GM19463 (cell line): ENCODE data around the gene SMG7.

ENCODE experiments used
- ATAC-seq: cut with Tn5 transposase; IDR thresholded peaks from one replicate; pipeline ENCODE4 v1.9.1; 2021; ENCODE audit warnings: mild to moderate bottlenecking, moderate library complexity; ENCODE audit not compliant: unreplicated experiment

SMG7 gene

DNA sequence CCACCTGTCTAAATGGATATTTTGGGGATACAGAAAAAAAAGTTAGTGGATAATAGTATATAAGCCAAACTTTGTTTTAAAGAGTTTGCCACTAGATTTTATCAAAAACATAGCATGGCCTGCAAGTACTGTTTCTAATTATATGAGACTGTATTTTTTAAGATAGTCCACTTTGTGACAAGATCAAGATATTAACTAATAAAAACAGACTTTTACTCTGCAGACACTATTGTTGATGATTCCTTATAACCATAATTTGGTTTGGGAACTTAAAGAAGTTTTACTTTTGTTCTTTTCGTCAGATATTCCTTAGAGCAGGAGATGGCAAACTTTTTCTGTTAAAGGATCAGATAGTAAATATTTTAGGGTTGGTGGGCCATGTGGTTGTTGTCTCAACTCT is 36.4 kb downstream of the SMG7 start:
- ATAC-seq = no peak

DNA sequence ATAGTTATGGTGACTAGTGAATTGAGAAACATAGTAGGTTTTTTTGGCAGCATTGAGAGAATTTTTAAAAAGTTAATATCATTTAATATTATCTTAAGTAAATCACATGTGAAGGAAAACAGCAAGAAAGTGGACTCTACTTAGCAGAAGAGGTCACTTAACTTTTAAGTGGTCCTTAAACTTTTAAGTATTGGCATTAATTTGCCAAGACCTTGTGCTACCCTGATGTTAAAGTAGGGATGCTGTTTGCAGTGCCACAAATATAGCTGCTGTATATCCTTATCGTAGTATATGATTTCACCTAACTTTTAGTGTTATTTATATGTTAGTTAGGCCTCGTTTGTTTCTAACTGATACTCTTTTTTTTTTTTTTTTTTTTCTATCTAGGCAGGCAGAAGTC is 40.2 kb downstream of the SMG7 start:
- no peak for ATAC-seq

DNA sequence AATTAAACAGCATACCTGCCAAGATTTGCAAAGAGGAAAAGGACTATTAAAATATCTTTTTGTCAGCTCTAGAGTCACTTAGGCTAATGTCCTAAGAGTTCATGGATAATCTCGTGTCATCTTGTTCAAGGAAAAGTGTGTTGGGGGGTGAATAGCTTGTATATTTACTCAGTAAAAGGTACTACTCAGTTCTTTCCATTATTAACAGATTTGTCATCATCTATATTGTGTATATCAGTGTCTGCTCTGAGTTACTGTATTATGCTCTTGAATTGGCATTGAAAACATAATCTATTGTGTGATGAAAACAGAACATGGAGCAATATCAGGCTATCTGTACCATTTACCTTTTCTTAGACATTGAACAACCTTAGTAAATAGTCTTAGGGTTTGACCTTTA is 41.9 kb downstream of the SMG7 start:
- ATAC-seq = no peak

DNA sequence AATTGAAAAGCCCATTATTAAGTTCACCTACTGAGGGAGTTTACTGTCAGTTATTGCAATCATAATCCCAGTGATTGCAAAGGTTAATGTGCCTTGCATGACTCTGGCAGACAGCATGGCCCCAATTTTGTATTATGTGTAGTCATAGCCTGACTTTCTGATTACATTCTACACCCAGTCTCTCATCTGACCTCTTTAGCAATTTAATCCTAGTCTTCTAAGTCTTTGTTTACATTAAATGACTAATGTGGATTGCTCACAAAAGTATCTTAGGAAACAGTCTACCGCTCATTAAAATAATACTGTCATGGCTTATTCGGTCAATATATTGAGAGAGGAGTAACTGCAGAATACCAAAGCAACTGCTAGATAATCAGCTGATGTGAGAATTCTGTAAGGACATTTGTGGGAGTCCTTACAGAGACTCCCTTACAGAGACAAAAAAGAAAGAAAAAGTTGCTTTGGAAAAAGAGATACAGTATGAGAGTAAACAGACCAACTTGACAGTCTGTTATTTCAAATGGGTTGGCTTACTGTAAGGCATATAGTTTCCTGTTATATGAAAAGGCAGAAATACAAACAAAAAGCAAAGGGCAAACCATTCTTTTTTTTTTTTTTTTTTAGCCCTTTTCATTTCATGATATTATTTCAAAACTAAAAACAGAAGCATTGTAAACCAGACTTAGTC is 42.8 kb downstream of the SMG7 start:
- no peak for ATAC-seq

DNA sequence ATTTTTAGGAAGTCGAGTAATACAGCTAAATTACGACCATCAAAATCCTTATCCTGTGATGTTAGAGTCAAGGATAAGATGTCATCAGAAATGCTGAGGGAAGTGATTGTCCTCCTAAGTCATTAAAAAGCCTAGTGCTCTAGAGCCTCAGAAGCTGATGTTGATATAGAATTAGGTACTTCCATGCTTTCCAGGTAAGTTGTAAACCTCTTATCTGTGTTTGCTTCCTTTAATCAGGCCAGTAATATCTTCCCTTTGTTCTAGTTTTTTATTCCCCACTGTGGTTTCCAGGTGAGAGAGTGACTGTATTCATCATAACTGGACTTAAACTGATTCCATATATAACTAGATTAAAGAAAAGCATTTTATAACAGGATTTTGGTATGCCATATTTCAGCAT is 44.4 kb downstream of the SMG7 start:
- no peak for ATAC-seq

DNA sequence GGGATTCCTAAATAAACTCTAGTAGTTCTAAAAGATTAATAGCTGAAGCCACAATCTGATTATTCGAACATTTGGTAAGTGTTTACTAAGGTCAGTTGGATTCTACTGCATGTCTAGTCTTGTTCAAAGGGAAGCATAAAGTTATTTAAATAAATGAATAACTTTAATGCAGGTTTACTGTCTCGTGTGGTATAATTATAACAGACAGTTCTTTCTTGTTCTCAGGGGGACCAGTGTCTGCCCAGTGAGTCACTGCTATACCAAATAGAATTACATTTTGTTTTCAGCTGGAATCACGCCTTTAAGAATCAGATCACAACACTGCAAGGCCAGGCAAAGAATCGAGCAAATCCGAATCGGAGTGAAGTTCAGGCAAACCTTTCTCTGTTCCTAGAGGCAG is 45.1 kb downstream of the SMG7 start:
- no peak for ATAC-seq

DNA sequence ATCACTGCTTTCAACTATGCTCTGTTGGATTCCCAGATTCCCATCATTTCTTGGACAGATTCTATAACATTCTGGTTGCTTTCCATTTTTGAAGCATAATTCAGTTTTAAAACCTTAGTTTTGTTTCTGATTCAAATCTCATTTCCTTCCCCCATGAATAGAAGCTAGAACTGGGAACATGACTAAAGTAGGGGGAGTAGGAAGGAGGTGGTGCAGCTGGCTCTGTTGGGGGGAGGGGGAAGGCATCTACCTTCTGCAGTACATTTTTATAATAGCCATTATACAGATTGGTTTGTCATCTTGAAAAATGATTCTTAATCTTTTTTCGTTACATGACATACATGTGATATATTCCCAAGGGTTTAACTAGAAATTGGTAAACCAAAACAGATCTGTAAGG is 48.1 kb downstream of the SMG7 start:
- no peak for ATAC-seq

DNA sequence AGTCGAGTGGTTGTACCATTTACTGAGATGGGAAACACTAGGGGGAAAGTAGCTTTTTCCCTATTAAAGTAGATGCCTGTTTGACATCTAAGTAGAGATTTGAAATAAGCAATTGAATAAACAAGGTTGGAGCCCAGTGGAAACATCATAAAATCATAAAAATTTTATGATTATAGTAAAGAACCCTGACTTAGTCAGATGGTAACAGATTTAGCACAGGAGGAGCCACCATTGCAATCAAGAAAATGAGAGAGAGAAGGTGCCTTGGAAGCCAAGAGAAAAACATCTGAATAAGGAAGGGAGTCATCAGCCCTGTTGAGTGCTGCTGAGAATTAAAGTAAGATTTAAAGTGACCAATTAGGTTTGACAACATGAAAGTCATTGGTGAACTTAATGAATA is 49.8 kb downstream of the SMG7 start:
- no peak for ATAC-seq

DNA sequence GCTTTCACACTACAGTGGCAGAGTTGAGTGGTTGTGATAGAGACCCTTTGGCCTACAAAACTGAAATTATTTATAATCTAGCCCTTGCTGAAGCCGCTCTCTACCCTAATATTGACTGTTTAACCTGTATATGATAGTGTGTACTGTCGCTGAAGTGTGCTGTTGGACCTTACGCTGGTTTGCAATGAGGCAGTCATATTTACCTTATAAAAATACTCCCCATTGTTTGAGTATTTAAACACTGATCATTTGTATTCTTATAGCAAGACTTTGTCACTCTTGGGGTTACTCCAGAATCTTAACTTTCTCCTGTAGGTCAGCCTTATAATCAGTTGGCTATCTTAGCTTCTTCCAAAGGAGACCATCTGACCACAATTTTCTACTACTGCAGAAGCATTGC is 56.3 kb downstream of the SMG7 start:
- ATAC-seq = no peak

DNA sequence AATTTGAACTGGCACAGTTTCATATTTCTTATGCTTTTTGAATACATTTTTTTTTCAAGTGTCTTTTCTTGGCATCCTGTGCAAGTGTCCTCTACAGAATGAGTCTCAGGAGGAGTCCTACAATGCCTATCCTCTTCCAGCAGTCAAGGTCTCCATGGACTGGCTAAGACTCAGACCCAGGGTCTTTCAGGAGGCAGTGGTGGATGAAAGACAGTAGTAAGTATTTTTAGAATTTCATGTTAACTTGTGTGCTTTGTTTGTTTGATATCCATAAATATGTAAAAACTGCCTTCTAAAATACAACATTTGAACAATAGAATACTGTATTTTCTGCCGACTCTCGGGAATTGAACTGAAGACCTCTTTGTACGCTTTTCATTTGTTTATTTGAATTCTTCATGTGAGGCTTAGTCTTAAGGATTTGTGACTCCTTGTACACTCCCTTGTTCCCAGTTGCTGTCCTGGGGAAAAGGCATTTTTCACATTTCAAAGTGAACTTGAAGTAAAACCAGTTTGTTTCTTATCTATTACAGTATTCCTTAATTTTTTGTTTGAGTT is 61.4 kb downstream of the SMG7 start:
- no peak for ATAC-seq

DNA sequence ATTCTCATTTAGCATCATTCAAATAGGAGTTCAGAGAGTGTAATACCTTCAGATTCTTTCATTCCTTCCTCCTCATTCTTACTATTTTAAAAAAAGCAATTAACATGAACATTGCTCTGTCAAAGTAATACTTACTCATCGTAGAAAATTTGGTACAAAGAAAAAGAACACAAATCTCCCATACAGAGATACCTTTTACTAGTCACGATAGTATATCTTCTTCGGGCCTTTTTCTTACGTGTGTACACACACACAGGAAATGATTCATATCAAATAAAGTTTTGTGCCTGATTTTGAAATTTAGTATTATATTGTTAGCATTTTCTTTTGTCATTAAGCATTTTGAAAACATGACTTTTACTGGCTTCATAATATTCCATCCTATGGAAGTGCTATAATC is 65.1 kb downstream of the SMG7 start:
- ATAC-seq = no peak

DNA sequence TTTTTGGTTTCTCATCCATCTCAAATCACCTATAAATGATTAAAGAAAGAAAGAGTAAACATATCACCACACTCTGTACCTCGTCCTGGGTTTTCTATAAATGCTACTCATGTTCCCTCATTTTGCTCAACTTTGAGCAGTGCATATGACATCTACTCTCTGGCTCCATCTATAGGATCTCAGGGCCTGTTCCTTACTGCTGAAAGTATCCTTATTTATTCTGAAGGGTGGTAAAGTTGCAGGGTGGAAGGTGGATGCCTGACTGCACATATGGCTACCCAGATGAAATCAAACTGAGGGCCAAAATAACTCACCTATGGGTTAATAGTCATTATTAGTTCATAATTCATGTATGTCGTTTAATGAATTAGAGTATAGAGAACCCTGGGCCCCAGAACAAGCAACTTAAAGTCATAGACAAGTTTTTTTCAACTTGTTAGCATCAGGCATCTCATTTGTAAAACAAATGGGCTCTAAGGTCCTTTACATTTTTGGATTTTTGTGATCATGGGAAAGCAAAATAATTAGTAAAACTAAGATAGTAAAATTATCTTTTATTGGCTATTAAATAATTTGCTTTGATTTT is 71.4 kb downstream of the SMG7 start:
- peak; percentile 42 for ATAC-seq

DNA sequence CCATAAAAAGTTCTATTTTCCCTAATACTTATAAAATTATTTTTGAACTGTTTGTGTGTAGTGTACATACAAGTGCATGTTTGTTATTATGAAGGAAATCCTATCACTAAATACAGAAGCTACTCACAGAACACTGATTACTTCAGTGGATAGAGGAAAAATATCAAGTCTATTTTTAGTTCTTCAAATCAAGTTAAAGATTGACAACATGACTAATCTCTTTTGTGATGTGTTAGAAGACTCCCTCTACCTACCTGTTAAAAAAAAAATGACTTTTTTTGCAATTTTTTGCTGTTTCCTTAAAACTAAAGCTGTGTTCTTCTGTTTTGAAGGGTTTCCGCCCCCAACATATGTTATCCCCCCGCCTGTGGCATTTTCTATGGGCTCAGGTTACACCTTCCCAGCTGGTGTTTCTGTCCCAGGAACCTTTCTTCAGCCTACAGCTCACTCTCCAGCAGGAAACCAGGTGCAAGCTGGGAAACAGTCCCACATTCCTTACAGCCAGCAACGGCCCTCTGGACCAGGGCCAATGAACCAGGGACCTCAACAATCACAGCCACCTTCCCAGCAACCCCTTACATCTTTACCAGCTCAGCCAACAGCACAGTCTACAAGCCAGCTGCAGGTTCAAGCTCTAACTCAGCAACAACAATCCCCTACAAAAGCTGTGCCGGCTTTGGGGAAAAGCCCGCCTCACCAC is 72.4 kb downstream of the SMG7 start:
- ATAC-seq = no peak

DNA sequence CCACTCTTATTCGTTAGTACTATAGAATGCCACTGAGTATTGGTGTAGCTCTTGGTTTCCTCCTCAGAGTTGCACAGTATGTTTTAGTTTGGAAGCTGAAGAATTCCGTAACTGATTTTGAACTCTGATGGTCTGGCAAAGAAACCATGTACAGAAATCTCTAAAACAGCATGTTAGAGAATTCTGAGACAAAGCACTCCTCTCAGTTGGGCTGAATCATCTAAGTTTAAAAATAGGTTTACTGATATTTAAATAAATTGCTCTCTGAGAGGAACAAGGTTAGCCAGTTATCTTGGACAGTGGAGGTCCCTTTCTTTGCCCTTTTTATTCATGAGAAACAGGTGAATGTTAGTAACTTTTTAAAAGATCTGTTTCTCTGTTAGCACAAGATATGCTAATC is 74.1 kb downstream of the SMG7 start:
- no peak for ATAC-seq

DNA sequence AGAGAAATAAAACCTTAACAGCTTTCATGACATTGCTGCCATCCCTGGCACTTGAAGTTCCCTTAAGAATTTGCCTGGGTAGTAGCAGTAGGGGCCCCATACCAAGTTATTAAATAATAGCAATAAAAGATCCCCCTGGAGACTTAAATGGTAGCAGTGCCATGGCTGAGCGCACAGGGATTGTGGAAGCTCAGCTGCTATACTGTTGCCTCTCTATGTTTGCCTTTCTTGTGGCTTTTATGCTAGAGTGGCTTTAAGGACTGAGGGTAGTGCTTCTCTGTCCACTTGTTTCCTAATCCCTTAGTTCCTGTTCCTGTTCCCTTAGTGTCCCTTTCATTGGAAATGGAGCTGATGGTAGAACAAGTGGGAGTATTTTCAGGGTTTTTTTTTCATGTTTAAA is 75.8 kb downstream of the SMG7 start:
- no peak for ATAC-seq

DNA sequence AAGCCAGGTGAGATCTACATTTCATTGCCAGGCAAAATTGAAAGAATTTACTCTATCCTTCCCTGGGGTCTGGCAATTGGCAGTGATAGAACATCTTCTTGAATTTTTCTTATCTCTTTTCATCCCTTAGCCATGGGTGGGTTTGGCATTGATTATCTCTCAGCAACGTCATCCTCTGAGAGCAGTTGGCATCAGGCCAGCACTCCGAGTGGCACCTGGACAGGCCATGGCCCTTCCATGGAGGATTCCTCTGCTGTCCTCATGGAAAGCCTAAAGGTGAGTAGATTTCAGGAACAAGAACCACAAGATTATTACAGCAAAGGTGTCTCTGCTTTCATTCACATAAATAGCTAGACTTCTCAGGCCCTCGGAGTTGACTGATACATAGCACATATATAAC is 78.6 kb downstream of the SMG7 start:
- no peak for ATAC-seq

DNA sequence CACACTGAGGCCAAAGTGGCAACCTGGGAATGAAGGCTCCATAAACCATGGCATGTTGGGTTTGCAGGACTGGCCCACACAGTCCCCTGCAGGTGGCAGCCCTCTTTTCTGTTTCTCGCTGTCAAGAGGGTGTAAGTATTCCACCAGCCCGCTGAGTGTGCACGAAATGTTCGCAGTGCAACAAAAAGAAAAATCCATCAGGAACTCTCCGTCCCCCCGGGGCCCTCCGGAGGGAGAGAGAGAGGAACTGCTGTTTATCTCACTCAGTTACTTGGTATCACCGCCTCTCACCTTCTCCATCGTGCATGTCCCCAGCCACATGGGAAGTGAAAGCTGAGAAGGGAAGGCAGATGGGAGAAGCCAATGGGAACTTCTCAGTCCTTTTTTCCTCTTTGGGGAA is 79.6 kb downstream of the SMG7 start:
- no peak for ATAC-seq

DNA sequence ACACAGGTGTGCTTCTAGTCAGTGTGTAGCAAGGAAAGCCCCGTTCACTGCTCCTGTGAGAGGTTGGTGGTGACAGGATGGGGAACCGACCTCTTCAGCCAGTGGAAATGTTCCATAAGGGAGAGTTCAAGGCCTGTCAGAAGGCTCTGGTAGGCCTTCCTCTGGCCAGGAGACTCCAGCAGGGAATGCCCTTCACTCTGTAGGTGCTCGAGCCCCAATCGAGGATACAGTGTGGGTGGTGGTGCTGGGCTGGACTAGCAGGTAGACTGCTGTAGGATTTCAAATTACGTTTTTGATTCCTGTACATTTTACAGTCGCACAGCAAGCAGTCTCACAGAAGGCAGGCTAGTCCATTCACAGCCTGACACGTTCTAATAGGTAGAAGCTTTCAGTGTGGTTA is 80.1 kb downstream of the SMG7 start:
- ATAC-seq = no peak

DNA sequence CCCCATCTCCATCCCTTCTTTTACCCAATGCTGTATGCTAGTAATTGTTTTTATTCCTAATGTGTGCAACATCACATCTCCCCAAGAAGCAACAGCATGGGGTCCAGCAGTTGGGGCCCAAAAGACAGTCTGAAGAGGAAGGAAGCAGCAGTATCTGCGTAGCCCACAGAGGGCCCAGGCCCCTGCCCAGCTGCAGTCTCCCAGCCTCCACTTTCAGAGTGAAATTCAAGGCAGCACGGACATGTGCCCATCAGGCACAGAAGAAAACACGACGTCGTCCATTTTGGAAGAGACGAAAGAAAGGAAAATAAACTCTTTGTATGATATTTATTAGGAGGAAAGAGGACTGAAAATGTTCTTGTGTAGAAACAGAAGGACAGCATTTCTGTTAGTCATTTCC is 80.6 kb downstream of the SMG7 start:
- no peak for ATAC-seq

DNA sequence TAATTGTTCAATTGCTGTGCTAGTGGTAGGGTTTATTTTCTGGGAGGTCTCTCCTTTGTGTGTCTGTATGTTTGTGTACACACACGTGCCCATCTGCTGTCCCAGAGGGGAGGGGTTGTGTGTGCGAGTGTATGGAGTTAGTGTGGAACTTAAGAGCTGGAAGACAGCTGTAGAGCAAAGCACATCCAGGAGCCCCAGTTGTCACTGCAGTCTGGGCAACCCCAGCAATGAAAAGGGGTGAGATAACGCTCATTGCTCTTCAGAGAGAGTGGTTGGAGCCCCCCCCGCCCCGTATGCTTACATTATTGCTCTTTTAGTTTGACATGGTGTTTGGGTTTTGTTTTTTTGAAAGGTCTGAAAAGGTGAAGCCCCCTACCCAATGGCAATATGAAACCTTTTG is 81.0 kb downstream of the SMG7 start:
- ATAC-seq = no peak

DNA sequence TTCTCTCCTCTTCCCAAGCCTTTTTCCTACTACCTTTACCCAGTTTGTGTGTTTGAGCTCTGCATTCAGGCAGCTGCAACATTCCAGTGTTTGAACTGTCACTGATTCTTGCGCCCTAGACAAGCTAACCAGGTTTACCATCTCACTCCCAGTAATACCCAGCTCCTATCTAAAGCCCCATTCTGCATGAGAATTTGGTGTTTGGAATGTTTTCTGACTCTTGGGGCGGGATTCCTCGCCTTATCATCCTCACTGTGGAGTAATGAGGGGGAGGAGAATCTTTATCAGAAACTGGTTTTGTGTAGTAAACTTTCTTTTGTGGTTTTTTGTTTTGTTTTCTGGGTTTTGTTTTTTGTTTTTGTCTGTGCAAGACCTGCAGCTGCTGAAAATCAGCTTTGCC is 81.5 kb downstream of the SMG7 start:
- ATAC-seq = no peak

DNA sequence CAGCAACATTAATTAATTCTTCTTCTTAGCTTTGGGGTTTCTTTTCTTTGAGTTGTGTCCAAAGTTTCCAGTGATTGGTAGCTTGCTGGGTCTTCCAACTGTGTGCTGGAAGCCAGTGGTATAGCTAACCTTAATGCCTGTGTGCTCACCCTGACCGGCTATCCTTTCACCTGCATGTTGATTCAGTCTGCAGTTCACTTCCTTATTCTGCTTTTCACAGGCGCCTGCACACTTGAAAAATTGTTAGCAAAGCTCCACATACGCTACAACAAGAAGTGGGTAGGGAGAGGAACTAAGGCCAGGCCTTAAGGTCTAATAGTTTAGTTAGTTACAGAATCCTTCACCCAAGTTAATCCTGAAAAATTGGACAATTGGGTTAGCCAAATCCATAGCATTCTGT is 82.3 kb downstream of the SMG7 start:
- ATAC-seq = no peak
